H1 (cell line): ENCODE measurements around the gene RRP12.

Source experiments
- ATF2 ChIP-seq: IDR thresholded peaks from 2 replicates; pipeline ENCODE4 v1.6.1; 2012; ENCODE audit warnings: low read length, inconsistent platforms
- CTCF ChIP-seq, 3 experiments: IDR thresholded peaks; 1 replicate in 2 of 3; 2 replicates in 1 of 3; pipeline versions ENCODE4 v1.5.1 to v1.6.1; 2011; ENCODE audit warnings: low read length in 3 of 3, mild to moderate bottlenecking in 3 of 3, inconsistent platforms in 2 of 3, low read depth in 1 of 3, moderate library complexity in 1 of 3; ENCODE audit not compliant: insufficient read depth in 1 of 3; ENCODE audit errors: control extremely low read depth in 1 of 3
- HDAC2 ChIP-seq, 2 experiments: fragments of 300-600 bp in 1 of 2; sonication (generic) in 1 of 2; IDR thresholded peaks; 2 replicates each; pipeline ENCODE4 v1.6.1; 2011 to 2012; ENCODE audit warnings: low read depth in 2 of 2, low read length in 2 of 2, mild to moderate bottlenecking in 2 of 2, moderate library complexity in 2 of 2, borderline replicate concordance in 1 of 2, inconsistent platforms in 1 of 2
- RAD21 ChIP-seq, 2 experiments: IDR thresholded peaks in 1 of 2; conservative IDR thresholded peaks in 1 of 2; 2 replicates each; pipeline ENCODE4 v1.6.1; 2011; ENCODE audit warnings: low read depth in 2 of 2, low read length in 2 of 2, improper control_type of control experiment in 1 of 2, inconsistent platforms in 1 of 2, mild to moderate bottlenecking in 1 of 2, moderate library complexity in 1 of 2
- RBBP5 ChIP-seq: IDR thresholded peaks from 2 replicates; pipeline ENCODE4 v1.7.1; 2012; ENCODE audit warnings: low read depth, mild to moderate bottlenecking, inconsistent platforms, low read length, moderate library complexity, borderline replicate concordance
- RXRA ChIP-seq: IDR thresholded peaks from 2 replicates; pipeline ENCODE4 v1.6.1; 2011; ENCODE audit warnings: low read depth, mild to moderate bottlenecking, low read length, moderate library complexity; ENCODE audit not compliant: insufficient read depth
- TAF1 ChIP-seq: IDR thresholded peaks from 2 replicates; pipeline ENCODE4 v1.6.1; 2011; ENCODE audit warnings: mild to moderate bottlenecking, low read depth, low read length
- TBP ChIP-seq: IDR thresholded peaks from 2 replicates; pipeline ENCODE4 v1.6.1; 2011; ENCODE audit warnings: low read depth, low read length, improper control_type of control experiment
- TCF12 ChIP-seq: IDR thresholded peaks from 2 replicates; pipeline ENCODE4 v1.6.1; 2011; ENCODE audit warnings: low read depth, mild to moderate bottlenecking, low read length
- TEAD4 ChIP-seq: IDR thresholded peaks from 2 replicates; pipeline ENCODE4 v1.6.1; 2012; ENCODE audit warnings: low read depth, low read length, inconsistent platforms, mixed read lengths
- ZNF274 ChIP-seq: IDR thresholded peaks from 2 replicates; pipeline ENCODE4 v1.7.0; 2012; ENCODE audit warnings: low read length, borderline replicate concordance; ENCODE audit errors: extremely low read depth
- TF ChIP-seq, protein P1 (sequence below): IDR thresholded peaks from 2 replicates; pipeline ENCODE4 v1.6.1; 2011; ENCODE audit warnings: low read depth, mild to moderate bottlenecking, low read length; ENCODE audit not compliant: insufficient read depth

DNA sequence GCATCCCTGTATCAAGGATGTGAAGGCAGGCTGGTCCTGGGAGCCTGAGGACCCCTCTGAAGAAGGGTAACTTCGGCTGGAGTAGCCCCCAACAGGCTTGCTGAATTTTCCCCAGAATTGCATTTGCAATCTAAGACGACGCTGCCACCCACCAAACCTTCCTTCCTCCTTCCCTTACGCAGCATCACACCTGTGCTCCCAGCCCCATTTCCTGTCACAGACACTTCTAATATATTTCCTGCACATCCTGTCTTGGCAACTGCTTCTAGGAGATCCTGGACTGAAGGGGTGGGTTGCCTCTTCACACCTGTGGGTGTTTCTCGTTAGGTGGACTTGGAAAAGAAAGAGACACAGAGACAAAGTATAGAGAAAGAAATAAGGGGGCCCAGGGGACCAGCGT lies 15.4 kb upstream of the RRP12 start:
- TF ChIP-seq TBP (no peak), CTCF (IDR thresholded peaks at IDR 0.05; ENCODE audit: control extremely low read depth in 1 of 3, insufficient read depth in 1 of 3, low read depth in 1 of 3, low read length in 3 of 3) (no peak), TCF12 (no peak), TEAD4 (no peak), RAD21 (IDR thresholded peaks at IDR 0.05 in 1 of 2, conservative IDR thresholded peaks at IDR 0.05 in 1 of 2; ENCODE audit: low read depth in 2 of 2, low read length in 2 of 2) (no peak), ATF2 (no peak), TAF1 (no peak), RXRA (no peak), HDAC2 (IDR thresholded peaks at IDR 0.05; ENCODE audit: borderline replicate concordance in 1 of 2, low read depth in 2 of 2, low read length in 2 of 2) (no peak), ZNF274 (no peak), RBBP5 (no peak)
- TF ChIP-seq, protein P1, sequence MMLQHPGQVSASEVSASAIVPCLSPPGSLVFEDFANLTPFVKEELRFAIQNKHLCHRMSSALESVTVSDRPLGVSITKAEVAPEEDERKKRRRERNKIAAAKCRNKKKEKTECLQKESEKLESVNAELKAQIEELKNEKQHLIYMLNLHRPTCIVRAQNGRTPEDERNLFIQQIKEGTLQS: no peak
